RWPE2 (cell line): ENCODE results near the gene KCNMA1.

Source experiments
- ATAC-seq: fragments of 200-7000 bp; cut with Tn5 transposase; 3 replicates; pipeline ENCODE4 v1.9.1; 2021; ENCODE audit warnings: low read depth
- DNase-seq: peaks from one replicate; pipeline ENCODE4 v3.0.0-alpha.2; 2020; ENCODE audit warnings: low spot score
- H3K27ac ChIP-seq: fragments of 450-650 bp; 2 replicates; pipeline ENCODE4 v1.5.1; 2017; ENCODE audit warnings: mild to moderate bottlenecking; ENCODE audit not compliant: poor library complexity, severe bottlenecking
- H3K27me3 ChIP-seq: fragments of 250-450 bp; sonication (Bioruptor Pico); 2 replicates; pipeline ENCODE4 v1.5.1; 2021; ENCODE audit warnings: mild to moderate bottlenecking, moderate library complexity; ENCODE audit not compliant: insufficient read depth, poor library complexity, severe bottlenecking
- H3K36me3 ChIP-seq: fragments of 250-450 bp; sonication (Bioruptor Pico); 2 replicates; pipeline ENCODE4 v1.5.1; 2020; ENCODE audit warnings: low read depth, mild to moderate bottlenecking, moderate library complexity
- H3K4me1 ChIP-seq: fragments of 250-450 bp; sonication (Bioruptor Pico); 2 replicates; pipeline ENCODE4 v1.5.1; 2021; ENCODE audit warnings: mild to moderate bottlenecking, moderate library complexity; ENCODE audit not compliant: insufficient read depth, poor library complexity, severe bottlenecking
- H3K4me3 ChIP-seq: fragments of 250-450 bp; sonication (Bioruptor Pico); 2 replicates; pipeline ENCODE4 v1.5.1; 2021; ENCODE audit warnings: mild to moderate bottlenecking, moderate library complexity; ENCODE audit not compliant: severe bottlenecking
- H3K9me3 ChIP-seq: fragments of 250-450 bp; sonication (Bioruptor Pico); 2 replicates; pipeline ENCODE4 v1.5.1; 2021; ENCODE audit warnings: mild to moderate bottlenecking, moderate library complexity; ENCODE audit not compliant: severe bottlenecking
- CTCF ChIP-seq: fragments of 450-650 bp; IDR thresholded peaks from one replicate; pipeline ENCODE4 v1.5.1; 2017; ENCODE audit warnings: mild to moderate bottlenecking, moderate library complexity; ENCODE audit not compliant: poor library complexity, severe bottlenecking

The KCNMA1 gene

GRCh38 chr10:77548671-77549070, 88.9 kb downstream of the KCNMA1 start:
- no peak for ATAC-seq
- no peak for DNase-seq
- Histone ChIP-seq H3K27ac (no peak overlapping the region), H3K4me3 (no peak overlapping the region), H3K27me3 (no peaks in the 10 kb centered on the region), H3K4me1 (no peaks in the 10 kb centered on the region), H3K36me3 (no peaks in the 10 kb centered on the region), H3K9me3 (no peaks in the 10 kb centered on the region)
- TF ChIP-seq CTCF = no peak

- no peaks in the 10 kb centered on the region for H3K9me3 ChIP-seq
- no peaks in the 10 kb centered on the region for H3K36me3 ChIP-seq
- no peak overlapping the region for H3K27ac ChIP-seq
- DNase-seq = no peak
- H3K27me3 ChIP-seq = no peaks in the 10 kb centered on the region
- no peak for TF ChIP-seq CTCF
- no peak for ATAC-seq
- H3K4me3 ChIP-seq = no peak overlapping the region
- no peaks in the 10 kb centered on the region for H3K4me1 ChIP-seq
Measured at GRCh38 chr10:77548157-77548556, 89.5 kb downstream of the KCNMA1 start.

- no peak for ATAC-seq
- Histone ChIP-seq H3K27ac (no peak overlapping the region), H3K4me1 (no peaks in the 10 kb centered on the region), H3K27me3 (no peaks in the 10 kb centered on the region), H3K36me3 (no peaks in the 10 kb centered on the region), H3K9me3 (no peaks in the 10 kb centered on the region), H3K4me3 (no peak overlapping the region)
- TF ChIP-seq CTCF = no peak
- no peak for DNase-seq
Measured at GRCh38 chr10:77547307-77548050, 90.1 kb downstream of the KCNMA1 start.

- Histone ChIP-seq H3K27ac (no peak overlapping the region), H3K4me1 (no peaks in the 10 kb centered on the region), H3K4me3 (no peak overlapping the region), H3K9me3 (peaks cover 2% of the 10 kb centered on the region), H3K27me3 (no peaks in the 10 kb centered on the region), H3K36me3 (no peaks in the 10 kb centered on the region)
- ATAC-seq (no peak), DNase-seq (no peak)
- no peak for TF ChIP-seq CTCF
Measured at GRCh38 chr10:77546042-77546441, 91.6 kb downstream of the KCNMA1 start.

- no peaks in the 10 kb centered on the region for H3K36me3 ChIP-seq
- no peak for TF ChIP-seq CTCF
- H3K4me3 ChIP-seq = no peak overlapping the region
- DNase-seq = no peak
- no peaks in the 10 kb centered on the region for H3K27me3 ChIP-seq
- ATAC-seq = no peak
- H3K27ac ChIP-seq = no peak overlapping the region
- H3K4me1 ChIP-seq = no peaks in the 10 kb centered on the region
- H3K9me3 ChIP-seq = peaks cover 3% of the 10 kb centered on the region
Measured at GRCh38 chr10:77545585-77545984, 92.0 kb downstream of the KCNMA1 start.
